Epithelial cell of proximal tubule (primary cell): ENCODE measurements around the gene TMEM141. TPM values are rescaled to one million over a fixed set of nuclear protein-coding genes. Genes with fewer than 3 reads are reported as not detected.
"Not testable (repeated sequence)": the region's sequence is repeated elsewhere in the genome, so short reads cannot be mapped to it uniquely, and the experiment has no call there.

ENCODE experiments used
- DNase-seq: peaks from one replicate; pipeline ENCODE4 v3.0.0-alpha.2; 2011; ENCODE audit warnings: low read depth
- H3K4me3 ChIP-seq: 2 replicates; pipeline ENCODE4 v1.5.1; 2011; ENCODE audit warnings: low read depth, mild to moderate bottlenecking, low read length
- CTCF ChIP-seq: conservative IDR thresholded peaks from 2 replicates; pipeline ENCODE4 v1.5.1; 2012; ENCODE audit warnings: low read depth, mild to moderate bottlenecking, low read length
- total RNA-seq: library from RNA; depleted of rRNA; stranded (reverse); fragments of >200 nt; gene quantifications from 2 replicates; pipeline ENCODE4 v1.2.3, GENCODE V29; 2015

The TMEM141 gene
- total RNA-seq, 1 donor from 2014 or later = 108 TPM

DNA sequence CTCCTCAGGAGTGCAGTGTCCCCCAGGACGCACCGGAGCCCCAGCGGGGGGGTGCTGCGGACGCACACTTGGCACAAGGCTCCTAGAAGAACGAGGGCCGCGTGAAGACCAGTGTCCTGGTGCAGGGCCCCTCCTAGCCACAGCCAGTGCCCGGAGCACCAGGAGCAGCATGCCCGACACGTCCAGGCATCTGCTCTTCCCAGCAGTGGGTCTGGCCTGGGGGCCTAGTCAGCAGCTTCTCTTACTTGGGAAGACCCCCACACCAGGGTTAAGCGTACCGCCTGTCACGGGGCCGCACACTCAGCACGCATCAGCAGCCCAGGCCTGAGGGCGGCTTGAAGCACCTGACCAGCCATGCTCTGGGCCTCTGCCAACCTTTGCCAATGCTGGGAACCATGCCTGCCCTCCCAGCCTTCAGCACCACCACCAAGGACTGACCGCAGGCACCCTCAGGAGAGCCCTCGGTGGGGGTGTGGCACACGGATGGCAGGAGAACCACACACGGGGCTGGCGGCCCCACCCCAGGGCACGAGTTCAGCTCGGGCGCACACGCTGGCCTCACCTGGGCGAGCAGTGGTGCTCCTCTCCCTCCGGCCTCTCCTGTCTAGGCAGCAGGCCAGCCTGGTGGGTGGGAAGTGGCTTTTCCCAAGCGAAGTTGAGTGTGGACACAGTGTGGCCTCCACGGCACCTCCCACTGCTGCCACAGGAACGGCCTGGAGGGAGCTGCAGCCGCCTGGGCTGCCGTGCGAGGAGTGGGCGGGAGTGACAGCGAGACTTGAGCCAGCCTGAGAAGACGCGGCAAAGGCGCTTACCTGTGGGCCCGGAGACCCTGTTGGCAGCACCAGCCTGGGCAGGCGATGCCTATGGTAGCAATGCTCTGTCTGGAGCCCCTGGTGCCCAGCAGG, 39.1 kb downstream of the TMEM141 start:
- no peak overlapping the region for H3K4me3 ChIP-seq
- no peak for DNase-seq
- TF ChIP-seq CTCF = no peak

DNA sequence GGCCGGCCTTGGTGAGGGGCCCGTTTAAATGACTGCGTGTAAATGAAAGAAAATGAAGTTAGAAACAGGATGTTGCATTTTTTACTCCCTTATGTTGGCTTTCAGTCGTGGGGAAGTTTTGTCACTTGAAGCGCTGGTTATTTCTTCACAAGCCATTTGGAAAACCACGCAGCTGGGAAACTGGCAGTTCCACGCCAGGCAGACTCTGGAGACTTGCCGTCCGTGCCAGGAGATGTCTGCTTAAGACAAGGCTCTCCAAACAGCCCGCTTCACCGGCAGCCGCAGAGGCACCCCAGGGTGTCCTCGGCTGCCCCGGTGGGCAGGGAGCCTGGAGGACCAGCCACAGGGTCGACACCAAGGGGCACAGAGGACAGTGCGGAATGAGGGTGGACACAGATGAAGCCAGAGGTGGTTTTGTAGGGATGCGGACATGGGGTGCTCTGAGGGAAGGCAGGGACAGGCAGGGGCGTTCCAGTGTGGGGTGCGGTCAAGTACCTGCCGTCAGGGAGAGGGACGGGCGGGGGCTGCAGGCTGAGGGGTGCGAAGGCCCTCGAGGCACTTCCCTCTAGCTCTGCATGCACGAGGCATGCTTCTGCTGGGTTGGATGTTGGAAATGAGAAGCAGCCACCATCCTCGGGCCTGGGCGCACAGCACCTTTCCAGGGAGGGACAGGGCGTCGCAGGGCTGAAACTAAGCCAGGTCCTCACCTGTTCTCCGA, 40.0 kb downstream of the TMEM141 start:
- DNase-seq = no peak
- H3K4me3 ChIP-seq = no peak overlapping the region
- no peak for TF ChIP-seq CTCF

GRCh38 chr9:136831720-136832104, 40.6 kb downstream of the TMEM141 start:
- no peak overlapping the region for H3K4me3 ChIP-seq
- TF ChIP-seq CTCF = no peak
- no peak for DNase-seq

DNA sequence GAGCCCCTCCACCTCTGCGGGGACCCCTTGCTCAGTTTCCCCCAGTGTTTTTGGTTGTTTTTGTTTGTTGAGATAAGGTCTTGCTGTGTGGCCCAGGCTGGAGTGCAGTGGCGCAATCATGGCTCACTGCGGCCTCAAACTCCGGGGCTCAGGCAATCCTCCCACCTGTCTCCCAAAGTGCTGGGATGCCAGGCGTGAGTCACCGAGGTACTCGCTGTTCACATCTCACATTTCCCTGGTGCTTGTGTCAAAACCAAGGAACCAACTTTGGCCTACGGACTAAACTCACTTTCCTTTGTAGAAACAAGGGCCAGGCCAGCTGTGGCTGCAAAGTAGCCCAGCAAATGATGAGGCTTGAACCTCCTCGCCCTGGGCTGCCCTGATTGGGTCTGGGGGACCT, 41.4 kb downstream of the TMEM141 start:
- no peak for TF ChIP-seq CTCF
- H3K4me3 ChIP-seq = no peak overlapping the region
- DNase-seq = no peak

GRCh38 chr9:136833381-136834048, 42.4 kb downstream of the TMEM141 start:
- not testable (repeated sequence) for DNase-seq, H3K4me3 ChIP-seq

GRCh38 chr9:136835162-136835931, 44.2 kb downstream of the TMEM141 start:
- DNase-seq = no peak
- no peak overlapping the region for H3K4me3 ChIP-seq
- no peak for TF ChIP-seq CTCF
